Esophagus squamous epithelium (tissue), 5 donors: ENCODE data around the gene GCK. TPM values are rescaled to one million over a fixed set of nuclear protein-coding genes. Genes with fewer than 3 reads are reported as not detected.

ENCODE experiments used
- DNase-seq: peaks from one replicate; lab custom pipeline; 2025; lab: John Stamatoyannopoulos, UW
- H3K27ac ChIP-seq, 4 donors: fragments of 200-600 bp; sonication (generic); one replicate each; pipeline ENCODE4 v1.5.1; 2016 to 2019; ENCODE audit warnings: mild to moderate bottlenecking in 1 of 4
- H3K27me3 ChIP-seq, 4 donors: fragments of 200-600 bp; sonication (generic); 1 replicate in 3 of 4; 2 replicates in 1 of 4; pipeline versions ENCODE4 v1.5.1 to v1.6.0; 2017 to 2021; ENCODE audit warnings: antibody characterized with exemption in 1 of 4
- H3K36me3 ChIP-seq, 3 donors: fragments of 200-600 bp; sonication (generic); one replicate each; pipeline ENCODE4 v1.5.1; 2016 to 2019
- H3K4me1 ChIP-seq, 3 donors: fragments of 200-600 bp; sonication (generic); one replicate each; pipeline ENCODE4 v1.5.1; 2017 to 2019
- H3K4me3 ChIP-seq, 4 donors: fragments of 200-600 bp; sonication (generic); 1 replicate in 3 of 4; 2 replicates in 1 of 4; pipeline ENCODE4 v1.5.1; 2016 to 2019; ENCODE audit warnings: mild to moderate bottlenecking in 2 of 4, moderate library complexity in 1 of 4
- H3K9me3 ChIP-seq, 3 donors: fragments of 200-600 bp; sonication (generic); one replicate each; pipeline ENCODE4 v1.5.1; 2016 to 2019
- CTCF ChIP-seq, 6 experiments: fragments of 450-650 bp in 4 of 6; fragments of 200-600 bp in 2 of 6; sonication (generic) in 2 of 6; IDR thresholded peaks; one replicate each; pipeline ENCODE4 v1.5.1; 2016 to 2019; ENCODE audit warnings: antibody characterized with exemption in 6 of 6, mild to moderate bottlenecking in 4 of 6, moderate library complexity in 4 of 6
- POLR2A ChIP-seq, 4 donors: fragments of 450-650 bp; IDR thresholded peaks; one replicate each; pipeline ENCODE4 v1.6.1; 2017; ENCODE audit warnings: antibody characterized with exemption in 4 of 4, mild to moderate bottlenecking in 4 of 4, moderate library complexity in 3 of 4
- WGBS, 2 donors: methylation state at CpG; one replicate each; pipeline ENCODE4 v1.1.5; 2018; 5-methylcytosine and 5-hydroxymethylcytosine counted together
- intact Hi-C: fragments of 100-400 bp; cut with DNase I; formaldehyde crosslinking; loops from one replicate; pipeline ENCODE4 v1.15.0; 2022
- total RNA-seq, 4 donors: library from RNA; depleted of rRNA; stranded (reverse); fragments of >200 nt; gene quantifications; one replicate each; pipeline ENCODE4 v1.1.0, GENCODE V29; 2016
- donor health status: DM: yes; HTN: yes; CAD: no.

The GCK gene
- total RNA-seq, 4 donors from 2014 or later, result 0.38 TPM; not detected in 3

GRCh38 chr7:44184206-44184872, 4.9 kb downstream of the GCK start:
- H3K27me3 ChIP-seq, result peaks cover 0 to 6% (median 0%) of the 10 kb centered on the region in 4 donors
- no peaks in the 10 kb centered on the region for H3K36me3 ChIP-seq
- peaks cover 0 to 9% (median 0%) of the 10 kb centered on the region in 3 donors for H3K9me3 ChIP-seq
- no peak overlapping the region for H3K27ac ChIP-seq
- DNase-seq, result no peak
- no peak for TF ChIP-seq CTCF (IDR thresholded peaks at IDR 0.05)
- no peak for TF ChIP-seq POLR2A (IDR thresholded peaks at IDR 0.05)
- WGBS, 2 donors, result 51 to 64% methylated on average over 14 to 16 of the region's 16 CpGs
- intact Hi-C loops, result no loop called here
- H3K4me3 ChIP-seq, result no peak overlapping the region
- peaks cover 8 to 22% (median 11%) of the 10 kb centered on the region in 3 donors for H3K4me1 ChIP-seq

- no peaks in the 10 kb centered on the region for H3K36me3 ChIP-seq
- peaks cover 0 to 9% (median 0%) of the 10 kb centered on the region in 3 donors for H3K9me3 ChIP-seq
- H3K4me1 ChIP-seq, result peaks cover 8 to 22% (median 11%) of the 10 kb centered on the region in 3 donors
- H3K4me3 ChIP-seq, result no peak overlapping the region
- intact Hi-C loops, result no loop called here
- DNase-seq, result no peak
- TF ChIP-seq POLR2A (IDR thresholded peaks at IDR 0.05), result no peak
- TF ChIP-seq CTCF (IDR thresholded peaks at IDR 0.05), result no peak
- H3K27ac ChIP-seq, result no peak overlapping the region
- 13 to 15% methylated on average over 2 of the region's 2 CpGs for WGBS, 2 donors
- H3K27me3 ChIP-seq, result peaks cover 0 to 6% (median 0%) of the 10 kb centered on the region in 4 donors
Measured at GRCh38 chr7:44183386-44183785, 5.9 kb downstream of the GCK start.

GRCh38 chr7:44182827-44183226, 6.4 kb downstream of the GCK start:
- no peak overlapping the region for H3K4me3 ChIP-seq
- TF ChIP-seq POLR2A (IDR thresholded peaks at IDR 0.05) (no peak), CTCF (IDR thresholded peaks at IDR 0.05) (no peak)
- WGBS, 2 donors, result 84 to 87% methylated on average over 4 to 5 of the region's 5 CpGs
- peaks cover 0 to 8% (median 0%) of the 10 kb centered on the region in 4 donors for H3K27me3 ChIP-seq
- DNase-seq, result no peak
- H3K36me3 ChIP-seq, result no peaks in the 10 kb centered on the region
- peaks cover 0 to 9% (median 0%) of the 10 kb centered on the region in 3 donors for H3K9me3 ChIP-seq
- intact Hi-C loops, result no loop called here
- H3K4me1 ChIP-seq, result peaks cover 8 to 22% (median 11%) of the 10 kb centered on the region in 3 donors
- H3K27ac ChIP-seq, result no peak overlapping the region

GRCh38 chr7:44180631-44181030, 8.6 kb downstream of the GCK start:
- WGBS, 2 donors, result 38 to 48% methylated on average over 3 of the region's 3 CpGs
- TF ChIP-seq CTCF (IDR thresholded peaks at IDR 0.05) (no peak), POLR2A (IDR thresholded peaks at IDR 0.05) (no peak)
- no peak overlapping the region for H3K27ac ChIP-seq
- H3K4me1 ChIP-seq, result peaks cover 8 to 21% (median 11%) of the 10 kb centered on the region in 3 donors
- peaks cover 0 to 9% (median 0%) of the 10 kb centered on the region in 3 donors for H3K9me3 ChIP-seq
- H3K27me3 ChIP-seq, result peaks cover 0 to 26% (median 0%) of the 10 kb centered on the region in 4 donors
- H3K36me3 ChIP-seq, result no peaks in the 10 kb centered on the region
- intact Hi-C loops, result no loop called here
- H3K4me3 ChIP-seq, result no peak overlapping the region
- DNase-seq, result no peak

GRCh38 chr7:44177570-44178131, 11.6 kb downstream of the GCK start:
- H3K27ac ChIP-seq, result no peak overlapping the region
- no peak overlapping the region for H3K4me3 ChIP-seq
- no peak for TF ChIP-seq POLR2A (IDR thresholded peaks at IDR 0.05)
- TF ChIP-seq CTCF (IDR thresholded peaks at IDR 0.05), result no peak
- intact Hi-C loops, result no loop called here
- no peak for DNase-seq
- WGBS, 2 donors, result 76 to 84% methylated on average over 2 to 3 of the region's 4 CpGs
- H3K4me1 ChIP-seq, result no peaks in the 10 kb centered on the region
- H3K9me3 ChIP-seq, result peaks cover 0 to 3% (median 0%) of the 10 kb centered on the region in 3 donors
- H3K36me3 ChIP-seq, result no peaks in the 10 kb centered on the region
- peaks cover 0 to 28% (median 0%) of the 10 kb centered on the region in 4 donors for H3K27me3 ChIP-seq
